Measurements from ENCODE around the gene WDR70. TPM values are rescaled to one million over a fixed set of nuclear protein-coding genes. Genes with fewer than 3 reads are reported as not detected.

The WDR70 gene
- total and polyA plus RNA-seq, 2 donors (not counting 3 experiments of a cell fraction or from before 2014, with no cell fraction given): 6.7 to 37.3 TPM

DNA sequence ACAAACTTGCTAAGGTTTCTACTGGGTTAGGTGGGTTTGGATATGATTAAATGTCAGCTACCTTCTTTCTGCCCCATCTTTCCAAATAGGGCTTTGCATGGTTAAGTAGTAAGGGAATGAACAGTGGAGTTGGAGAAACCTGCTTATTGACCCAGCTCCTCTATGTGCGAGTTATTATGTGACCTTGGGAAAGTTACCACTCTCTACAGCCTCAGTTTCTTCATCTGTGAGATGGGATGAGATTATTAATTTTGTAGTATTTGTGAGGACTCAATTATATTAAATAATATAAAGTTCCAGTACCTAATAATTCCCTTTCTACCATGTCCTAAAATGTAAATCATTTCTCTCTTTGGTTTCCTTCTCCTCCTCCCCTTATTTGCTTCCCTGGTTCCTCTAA is 337.3 kb downstream of the WDR70 start:
- no peak for DNase-seq (ENCODE audit: low read depth, low spot score)
- dilution Hi-C loops (cut with MboI; ENCODE audit: extremely low pct_ligation_motif_present, low sequenced_read_pairs): no loop called here
- H3K36me3 ChIP-seq (ENCODE audit: control insufficient read depth in 2 of 2, extremely low read depth in 1 of 2, insufficient read depth in 2 of 2, low read length in 2 of 2): no peaks in the 10 kb centered on the region
- H3K4me3 ChIP-seq (replicated peaks in 1 of 3; ENCODE audit: insufficient read depth in 1 of 3, low read depth in 1 of 3, low read length in 3 of 3): no peak overlapping the region
- intact Hi-C loops (cut with micrococcal nuclease): loop anchor here (5.0 to 10.0 kb wide), 3 partner anchors 49 to 842 kb away; partner anchors contain the start of gene NIPBL
- TF ChIP-seq GATA2 (IDR thresholded peaks at IDR 0.05; ENCODE audit: insufficient read depth, insufficient read length, low read depth, low read length) (no peak), FOS (IDR thresholded peaks at IDR 0.05; ENCODE audit: borderline replicate concordance, insufficient read depth, low read length) (no peak), POLR2AphosphoS5 (IDR thresholded peaks at IDR 0.05; ENCODE audit: insufficient read depth, low read depth, low read length) (no peak), EZH2 (IDR thresholded peaks at IDR 0.05; ENCODE audit: borderline replicate concordance, low read depth, low read length, severe bottlenecking) (no peak), MYC (IDR thresholded peaks at IDR 0.05; ENCODE audit: low read depth, low read length) (no peak), JUN (IDR thresholded peaks at IDR 0.05; ENCODE audit: borderline replicate concordance, insufficient read depth, insufficient read length, low read depth) (no peak), POLR2A (IDR thresholded peaks at IDR 0.05; ENCODE audit: low read depth, low read length) (no peak)
- TF ChIP-seq, protein P1, sequence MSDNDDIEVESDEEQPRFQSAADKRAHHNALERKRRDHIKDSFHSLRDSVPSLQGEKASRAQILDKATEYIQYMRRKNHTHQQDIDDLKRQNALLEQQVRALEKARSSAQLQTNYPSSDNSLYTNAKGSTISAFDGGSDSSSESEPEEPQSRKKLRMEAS (IDR thresholded peaks at IDR 0.05; ENCODE audit: insufficient read depth, insufficient read length): no peak
- TF ChIP-seq, protein P2, sequence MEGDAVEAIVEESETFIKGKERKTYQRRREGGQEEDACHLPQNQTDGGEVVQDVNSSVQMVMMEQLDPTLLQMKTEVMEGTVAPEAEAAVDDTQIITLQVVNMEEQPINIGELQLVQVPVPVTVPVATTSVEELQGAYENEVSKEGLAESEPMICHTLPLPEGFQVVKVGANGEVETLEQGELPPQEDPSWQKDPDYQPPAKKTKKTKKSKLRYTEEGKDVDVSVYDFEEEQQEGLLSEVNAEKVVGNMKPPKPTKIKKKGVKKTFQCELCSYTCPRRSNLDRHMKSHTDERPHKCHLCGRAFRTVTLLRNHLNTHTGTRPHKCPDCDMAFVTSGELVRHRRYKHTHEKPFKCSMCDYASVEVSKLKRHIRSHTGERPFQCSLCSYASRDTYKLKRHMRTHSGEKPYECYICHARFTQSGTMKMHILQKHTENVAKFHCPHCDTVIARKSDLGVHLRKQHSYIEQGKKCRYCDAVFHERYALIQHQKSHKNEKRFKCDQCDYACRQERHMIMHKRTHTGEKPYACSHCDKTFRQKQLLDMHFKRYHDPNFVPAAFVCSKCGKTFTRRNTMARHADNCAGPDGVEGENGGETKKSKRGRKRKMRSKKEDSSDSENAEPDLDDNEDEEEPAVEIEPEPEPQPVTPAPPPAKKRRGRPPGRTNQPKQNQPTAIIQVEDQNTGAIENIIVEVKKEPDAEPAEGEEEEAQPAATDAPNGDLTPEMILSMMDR (IDR thresholded peaks at IDR 0.05; ENCODE audit: extremely low read depth in 1 of 2, insufficient read depth in 1 of 2, low read depth in 1 of 2, low read length in 2 of 2): no peak
- no TSS peak for BruUV-seq (replicated peaks)
- ChIA-PET POLR2A (no interaction called here), CTCF (interaction anchor here (1.7 kb wide), 1 partner anchor 13 kb away, joined by 4 read pairs; no protein-coding TSS in a partner anchor)
- H3K4me1 ChIP-seq (ENCODE audit: control insufficient read depth, extremely low read depth, insufficient read depth, low read length): peaks cover 29% of the 10 kb centered on the region
- no peaks in the 10 kb centered on the region for H3K79me2 ChIP-seq (ENCODE audit: control insufficient read depth, insufficient read depth, low read length)
- no peak overlapping the region for H2AFZ ChIP-seq (ENCODE audit: low read depth, low read length)
- no peaks in the 10 kb centered on the region for H3K27me3 ChIP-seq (ENCODE audit: control insufficient read depth in 2 of 2, insufficient read depth in 2 of 2, low read length in 2 of 2)
- no peak overlapping the region for H3K4me2 ChIP-seq (ENCODE audit: insufficient read depth, low read length)
- no peak overlapping the region for H3K9ac ChIP-seq (replicated peaks; ENCODE audit: extremely low read depth, insufficient read depth, low read length)
- no peaks in the 10 kb centered on the region for H3K9me3 ChIP-seq (replicated peaks; ENCODE audit: control insufficient read depth, insufficient read depth, low read length)
- no peak for FAIRE-seq
- H3K27ac ChIP-seq (ENCODE audit: insufficient read depth, low read depth, low read length): no peak overlapping the region
- no peaks in the 10 kb centered on the region for H3K9me1 ChIP-seq (replicated peaks; ENCODE audit: control insufficient read depth, extremely low read depth, insufficient read depth, low read length)
- no peaks in the 10 kb centered on the region for H4K20me1 ChIP-seq (replicated peaks; ENCODE audit: control insufficient read depth, extremely low read depth, insufficient read depth, low read length)
